Esophagus squamous epithelium (tissue), 5 donors: ENCODE measurements around the gene RAB36. TPM values are rescaled to one million over a fixed set of nuclear protein-coding genes. Genes with fewer than 3 reads are reported as not detected.

Experiments used
- DNase-seq: peaks from one replicate; lab custom pipeline; 2025; lab: John Stamatoyannopoulos, UW
- H3K27ac ChIP-seq, 4 donors: fragments of 200-600 bp; sonication (generic); one replicate each; pipeline ENCODE4 v1.5.1; 2016 to 2019; ENCODE audit warnings: mild to moderate bottlenecking in 1 of 4
- H3K27me3 ChIP-seq, 4 donors: fragments of 200-600 bp; sonication (generic); 1 replicate in 3 of 4; 2 replicates in 1 of 4; pipeline versions ENCODE4 v1.5.1 to v1.6.0; 2017 to 2021; ENCODE audit warnings: antibody characterized with exemption in 1 of 4
- H3K36me3 ChIP-seq, 3 donors: fragments of 200-600 bp; sonication (generic); one replicate each; pipeline ENCODE4 v1.5.1; 2016 to 2019
- H3K4me1 ChIP-seq, 3 donors: fragments of 200-600 bp; sonication (generic); one replicate each; pipeline ENCODE4 v1.5.1; 2017 to 2019
- H3K4me3 ChIP-seq, 4 donors: fragments of 200-600 bp; sonication (generic); 1 replicate in 3 of 4; 2 replicates in 1 of 4; pipeline ENCODE4 v1.5.1; 2016 to 2019; ENCODE audit warnings: mild to moderate bottlenecking in 2 of 4, moderate library complexity in 1 of 4
- H3K9me3 ChIP-seq, 3 donors: fragments of 200-600 bp; sonication (generic); one replicate each; pipeline ENCODE4 v1.5.1; 2016 to 2019
- CTCF ChIP-seq, 6 experiments: fragments of 450-650 bp in 4 of 6; fragments of 200-600 bp in 2 of 6; sonication (generic) in 2 of 6; IDR thresholded peaks; one replicate each; pipeline ENCODE4 v1.5.1; 2016 to 2019; ENCODE audit warnings: antibody characterized with exemption in 6 of 6, mild to moderate bottlenecking in 4 of 6, moderate library complexity in 4 of 6
- POLR2A ChIP-seq, 4 donors: fragments of 450-650 bp; IDR thresholded peaks; one replicate each; pipeline ENCODE4 v1.6.1; 2017; ENCODE audit warnings: antibody characterized with exemption in 4 of 4, mild to moderate bottlenecking in 4 of 4, moderate library complexity in 3 of 4
- WGBS, 2 donors: methylation state at CpG; one replicate each; pipeline ENCODE4 v1.1.5; 2018; 5-methylcytosine and 5-hydroxymethylcytosine counted together
- intact Hi-C: fragments of 100-400 bp; cut with DNase I; formaldehyde crosslinking; loops from one replicate; pipeline ENCODE4 v1.15.0; 2022
- small RNA-seq, 4 donors: library from RNA; depleted of rRNA; stranded (forward); fragments of <200 nt; gene quantifications; one replicate each; pipeline ENCODE3, GENCODE V24; 2016
- total RNA-seq, 4 donors: library from RNA; depleted of rRNA; stranded (reverse); fragments of >200 nt; gene quantifications; one replicate each; pipeline ENCODE4 v1.1.0, GENCODE V29; 2016
- donor health status: DM: yes; HTN: yes; CAD: no.

Gene RAB36
- total RNA-seq, 4 donors from 2014 or later = 1.4 to 3.9 (median 2.3) TPM

GRCh38 chr22:23213581-23214334 is 68.5 kb downstream of the RAB36 start:
- no peak for DNase-seq
- Histone ChIP-seq H3K4me3 (no peak overlapping the region), H3K36me3 (no peaks in the 10 kb centered on the region), H3K9me3 (no peaks in the 10 kb centered on the region), H3K4me1 (peaks cover 16 to 67% (median 50%) of the 10 kb centered on the region in 3 donors), H3K27ac (peak overlapping the region in 2 of 4 donors; percentile 43 to 63), H3K27me3 (no peaks in the 10 kb centered on the region)
- intact Hi-C loops = no loop called here
- WGBS, 2 donors = 61 to 68% methylated on average over 11 of the region's 11 CpGs
- TF ChIP-seq CTCF (IDR thresholded peaks at IDR 0.05) (no peak), POLR2A (IDR thresholded peaks at IDR 0.05) (no peak)

Small RNA genes within 50 kb of the gene (small RNA-seq; reads per million reads assigned to genes)
- gene BCRP8 (0 to 0.18 (median 0) reads per million in 4 donors), gene RF00017 (0 reads per million in 4 donors), gene RF00066 (0 reads per million in 4 donors)

Other genes with a start within 250 kb of the RAB36 start
- gene GNAZ, start 75.0 kb upstream of the RAB36 start, total RNA-seq = 1 to 10 TPM in 3 of 4 donors, under 1 TPM in 1; 0.64 to 9.9 (median 2.6) TPM
- not detected for gene RSPH14, start 3.5 kb upstream of the RAB36 start, total RNA-seq
- 10 to 100 TPM; 38.7 to 50.0 (median 47.5) TPM for gene BCR, start 35.0 kb downstream of the RAB36 start, total RNA-seq